Measurements from ENCODE around the gene ADPRS.

Gene ADPRS

DNA sequence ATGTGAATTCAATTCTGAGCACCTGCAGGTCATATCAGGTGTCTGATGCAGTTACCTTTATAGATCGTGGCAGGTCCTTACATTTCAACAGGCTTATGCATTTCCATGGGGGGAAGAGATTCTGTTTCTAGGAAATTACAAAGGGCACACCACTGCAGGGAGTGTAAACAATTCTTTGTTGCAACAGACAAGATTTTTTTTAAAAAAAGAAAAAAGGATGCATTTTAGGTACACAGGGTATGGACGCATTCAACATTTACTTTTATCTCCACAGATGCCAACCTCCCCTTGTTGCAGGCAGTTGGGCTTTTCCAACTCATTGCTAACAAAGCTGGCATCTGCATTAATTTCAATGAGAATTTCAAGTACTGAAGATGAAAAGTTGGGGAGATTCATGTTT lies 18.3 kb upstream of the ADPRS start:
- no peak overlapping the region for H3K4me3 ChIP-seq (ENCODE audit: low read depth in 1 of 2, low read length in 2 of 2)
- H3K4me2 ChIP-seq (ENCODE audit: insufficient read depth, low read length), result no peak overlapping the region
- ATAC-seq (ENCODE audit: insufficient read depth, low read depth), result no peak
- no peaks in the 10 kb centered on the region for H3K4me1 ChIP-seq (ENCODE audit: insufficient read depth, low read length)
- no peaks in the 10 kb centered on the region for H4K20me1 ChIP-seq (ENCODE audit: insufficient read depth, low read length)
- no peaks in the 10 kb centered on the region for H3K36me3 ChIP-seq (ENCODE audit: insufficient read depth, low read length)
- no peak overlapping the region for H2AFZ ChIP-seq (ENCODE audit: low read depth, low read length)
- DNase-seq, result no peak
- H3K79me2 ChIP-seq (ENCODE audit: insufficient read depth, low read length), result no peaks in the 10 kb centered on the region
- H3K9ac ChIP-seq (ENCODE audit: low read depth, low read length), result no peak overlapping the region
- H3K27ac ChIP-seq (ENCODE audit: low read length), result no peak overlapping the region
- TF ChIP-seq, protein P1, sequence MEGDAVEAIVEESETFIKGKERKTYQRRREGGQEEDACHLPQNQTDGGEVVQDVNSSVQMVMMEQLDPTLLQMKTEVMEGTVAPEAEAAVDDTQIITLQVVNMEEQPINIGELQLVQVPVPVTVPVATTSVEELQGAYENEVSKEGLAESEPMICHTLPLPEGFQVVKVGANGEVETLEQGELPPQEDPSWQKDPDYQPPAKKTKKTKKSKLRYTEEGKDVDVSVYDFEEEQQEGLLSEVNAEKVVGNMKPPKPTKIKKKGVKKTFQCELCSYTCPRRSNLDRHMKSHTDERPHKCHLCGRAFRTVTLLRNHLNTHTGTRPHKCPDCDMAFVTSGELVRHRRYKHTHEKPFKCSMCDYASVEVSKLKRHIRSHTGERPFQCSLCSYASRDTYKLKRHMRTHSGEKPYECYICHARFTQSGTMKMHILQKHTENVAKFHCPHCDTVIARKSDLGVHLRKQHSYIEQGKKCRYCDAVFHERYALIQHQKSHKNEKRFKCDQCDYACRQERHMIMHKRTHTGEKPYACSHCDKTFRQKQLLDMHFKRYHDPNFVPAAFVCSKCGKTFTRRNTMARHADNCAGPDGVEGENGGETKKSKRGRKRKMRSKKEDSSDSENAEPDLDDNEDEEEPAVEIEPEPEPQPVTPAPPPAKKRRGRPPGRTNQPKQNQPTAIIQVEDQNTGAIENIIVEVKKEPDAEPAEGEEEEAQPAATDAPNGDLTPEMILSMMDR (IDR thresholded peaks at IDR 0.05; ENCODE audit: borderline replicate concordance, extremely low read depth, low read length, poor library complexity, severe bottlenecking), result no peak
- TF ChIP-seq EZH2 (IDR thresholded peaks at IDR 0.05; ENCODE audit: borderline replicate concordance, low read depth, low read length, severe bottlenecking), result no peak
- no peaks in the 10 kb centered on the region for H3K27me3 ChIP-seq (ENCODE audit: insufficient read depth, low read length, poor library complexity)
- H3K9me3 ChIP-seq (ENCODE audit: insufficient read depth, low read length, severe bottlenecking), result no peaks in the 10 kb centered on the region

DNA sequence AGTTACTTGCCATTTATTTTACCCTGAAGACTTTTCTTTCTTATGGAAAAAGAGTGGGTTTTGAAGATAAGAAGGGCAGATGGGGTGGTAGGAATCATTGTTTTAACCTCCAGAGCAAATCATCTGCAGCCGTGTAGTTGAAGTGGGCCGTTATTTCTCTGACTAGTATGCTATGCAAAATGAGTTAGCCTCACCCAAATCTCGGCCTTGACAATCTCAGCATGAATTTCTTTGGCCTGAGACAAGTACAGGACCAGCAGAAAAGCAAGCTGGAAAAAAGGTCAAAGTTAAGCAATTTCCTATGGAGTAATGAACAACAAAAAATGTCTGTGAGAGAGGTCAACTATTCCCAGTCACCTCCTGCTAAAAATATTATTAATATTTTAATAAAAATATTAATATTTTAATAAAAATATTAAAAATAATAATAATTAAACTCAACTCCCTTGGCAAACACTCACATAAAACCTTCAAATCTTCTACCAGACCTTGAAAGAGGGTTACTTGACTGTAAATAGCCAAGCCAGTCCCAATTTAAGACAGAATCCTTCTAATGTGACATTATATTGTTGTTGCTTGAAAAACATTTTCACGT lies 11.6 kb upstream of the ADPRS start:
- Histone ChIP-seq H3K36me3 (ENCODE audit: insufficient read depth, low read length) (no peaks in the 10 kb centered on the region), H3K27ac (ENCODE audit: low read length) (no peak overlapping the region), H3K9me3 (ENCODE audit: insufficient read depth, low read length, severe bottlenecking) (no peaks in the 10 kb centered on the region), H4K20me1 (ENCODE audit: insufficient read depth, low read length) (no peaks in the 10 kb centered on the region), H3K4me1 (ENCODE audit: insufficient read depth, low read length) (no peaks in the 10 kb centered on the region), H3K9ac (ENCODE audit: low read depth, low read length) (no peak overlapping the region), H3K27me3 (ENCODE audit: insufficient read depth, low read length, poor library complexity) (no peaks in the 10 kb centered on the region), H2AFZ (ENCODE audit: low read depth, low read length) (no peak overlapping the region), H3K4me3 (ENCODE audit: low read depth in 1 of 2, low read length in 2 of 2) (no peak overlapping the region), H3K4me2 (ENCODE audit: insufficient read depth, low read length) (no peak overlapping the region), H3K79me2 (ENCODE audit: insufficient read depth, low read length) (no peaks in the 10 kb centered on the region)
- no peak for TF ChIP-seq EZH2 (IDR thresholded peaks at IDR 0.05; ENCODE audit: borderline replicate concordance, low read depth, low read length, severe bottlenecking)
- TF ChIP-seq, protein P1 (IDR thresholded peaks at IDR 0.05; ENCODE audit: borderline replicate concordance, extremely low read depth, low read length, poor library complexity, severe bottlenecking), result no peak
- ATAC-seq (ENCODE audit: insufficient read depth, low read depth), result no peak
- no peak for DNase-seq

DNA sequence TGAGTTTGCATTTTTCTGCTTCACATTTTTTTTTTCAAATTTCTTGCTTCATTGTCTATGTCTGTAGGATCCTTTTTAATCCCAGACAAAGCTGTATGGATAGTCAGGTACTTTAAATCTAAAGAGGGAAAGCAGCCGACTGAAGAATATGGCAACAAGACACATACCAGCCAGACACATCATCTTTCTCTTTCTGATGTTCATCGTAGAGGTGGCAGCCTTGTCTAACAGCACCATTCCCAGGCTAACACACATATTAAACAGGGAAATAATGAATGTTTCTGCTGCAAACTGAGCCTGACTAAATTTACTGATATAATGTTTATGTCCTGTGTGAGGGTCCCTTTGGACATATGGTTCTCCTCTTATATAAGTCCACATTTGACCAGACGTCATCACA lies 8.5 kb upstream of the ADPRS start:
- H2AFZ ChIP-seq (ENCODE audit: low read depth, low read length), result no peak overlapping the region

More for the DNA sequence above, 8.5 kb upstream of the ADPRS start:
- ATAC-seq (ENCODE audit: insufficient read depth, low read depth) (no peak), DNase-seq (no peak)
- Histone ChIP-seq H3K4me3 (ENCODE audit: low read depth in 1 of 2, low read length in 2 of 2) (no peak overlapping the region), H3K9ac (ENCODE audit: low read depth, low read length) (no peak overlapping the region), H3K79me2 (ENCODE audit: insufficient read depth, low read length) (no peaks in the 10 kb centered on the region), H3K27me3 (ENCODE audit: insufficient read depth, low read length, poor library complexity) (peaks cover 11% of the 10 kb centered on the region), H3K36me3 (ENCODE audit: insufficient read depth, low read length) (no peaks in the 10 kb centered on the region), H3K4me1 (ENCODE audit: insufficient read depth, low read length) (peaks cover 7% of the 10 kb centered on the region; the same call in 1 of the 2 replicates), H3K27ac (ENCODE audit: low read length) (no peak overlapping the region), H3K9me3 (ENCODE audit: insufficient read depth, low read length, severe bottlenecking) (no peaks in the 10 kb centered on the region), H4K20me1 (ENCODE audit: insufficient read depth, low read length) (no peaks in the 10 kb centered on the region), H3K4me2 (ENCODE audit: insufficient read depth, low read length) (no peak overlapping the region)
- no peak for TF ChIP-seq EZH2 (IDR thresholded peaks at IDR 0.05; ENCODE audit: borderline replicate concordance, low read depth, low read length, severe bottlenecking)
- TF ChIP-seq, protein P1 (IDR thresholded peaks at IDR 0.05; ENCODE audit: borderline replicate concordance, extremely low read depth, low read length, poor library complexity, severe bottlenecking), result no peak

Data from DND-41 (cell line).